Right ventricle myocardium superior (tissue), 1 donor: ENCODE data around the gene SRA1. TPM values are rescaled to one million over a fixed set of nuclear protein-coding genes. Genes with fewer than 3 reads are reported as not detected.

Source experiments
- ATAC-seq: fragments of 200-7000 bp; cut with Tn5 transposase; one replicate; pipeline ENCODE4 v1.9.1; 2020; ENCODE audit warnings: mild to moderate bottlenecking; ENCODE audit not compliant: poor library complexity
- DNase-seq: peaks from one replicate; pipeline ENCODE4 v3.0.0-alpha.2; 2020
- intact Hi-C: fragments of 100-400 bp; cut with DNase I; formaldehyde crosslinking; loops from one replicate; pipeline ENCODE4 v1.11.2; 2022
- total RNA-seq: library from RNA; stranded (reverse); fragmentation: NEBNext Ultra II Directional; extraction: Animal tissue kit (Norgen Biotek cat#: 25700); gene quantifications from one replicate; pipeline ENCODE4 v1.2.1, GENCODE V29; 2021
- donor health status: DM: no; HTN: yes; CAD: no; lungs with severe emphysema.

SRA1 gene
- total RNA-seq, 1 donor from 2014 or later, result 23.1 TPM

DNA sequence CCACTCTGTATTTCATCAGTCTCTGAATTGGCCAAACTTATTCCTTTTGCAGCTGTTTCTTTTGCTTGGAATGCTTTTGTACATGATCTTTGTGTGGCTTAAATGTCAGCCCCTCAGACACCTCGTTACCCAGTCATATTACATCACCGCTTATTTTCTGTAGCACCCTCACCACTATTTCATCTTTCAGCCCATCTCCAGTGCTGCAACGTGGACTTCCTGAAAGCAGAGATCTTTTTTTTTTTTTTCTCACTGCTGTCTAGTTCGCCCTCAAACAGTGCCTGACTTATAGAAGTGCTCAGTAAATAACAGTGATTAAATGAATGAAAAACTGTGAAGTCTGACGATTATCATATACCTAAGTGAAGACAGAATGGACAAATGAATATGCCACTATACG lies 835 bp downstream of the SRA1 start:
- intact Hi-C loops, result no loop called here
- DNase-seq (no peak), ATAC-seq (no peak)

DNA sequence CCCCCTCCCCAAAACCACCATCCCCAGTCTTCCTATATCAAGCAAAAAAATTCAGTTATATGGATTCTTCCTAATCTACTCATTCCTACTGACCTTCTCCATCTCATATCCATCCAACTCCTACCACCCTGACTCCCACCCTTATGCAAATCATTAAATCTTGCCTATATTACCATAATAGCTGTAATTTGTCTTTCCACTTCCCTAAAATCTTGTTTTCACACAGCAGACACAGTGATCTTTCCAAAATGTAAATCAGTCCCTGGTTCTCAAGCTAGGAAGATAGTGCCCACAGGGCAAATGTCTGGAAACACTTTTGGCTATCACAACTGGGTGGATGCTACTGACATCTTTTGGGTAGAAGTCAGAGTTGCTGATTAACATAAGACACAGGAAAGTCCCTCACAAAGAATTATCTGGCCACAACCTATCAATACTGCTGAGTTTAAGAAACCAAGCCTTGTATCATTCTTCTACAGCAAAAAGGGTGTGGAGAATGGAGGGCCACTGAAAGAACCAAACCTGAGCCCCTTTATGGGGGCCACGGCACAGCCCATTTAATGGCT lies 1.4 kb downstream of the SRA1 start:
- intact Hi-C loops, result no loop called here
- no peak for ATAC-seq
- no peak for DNase-seq

DNA sequence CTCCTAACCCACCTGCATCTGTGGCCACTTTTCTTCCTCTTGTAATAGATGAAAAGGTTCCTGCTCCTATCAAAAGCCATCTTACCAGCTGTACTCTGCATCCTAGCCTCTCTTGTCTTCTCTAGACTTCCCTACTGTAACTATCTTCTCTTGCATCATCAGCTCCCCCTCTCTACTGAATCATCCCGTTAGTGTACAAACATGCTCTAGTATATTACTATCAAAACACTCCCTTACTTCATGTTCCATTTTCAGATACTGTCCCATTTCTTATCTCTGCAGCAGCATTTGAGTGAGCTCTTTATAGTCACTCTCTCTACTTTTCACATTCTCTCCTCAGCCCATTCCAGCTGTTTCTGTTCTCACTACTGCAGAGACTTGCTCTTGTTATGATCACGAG lies 2.8 kb downstream of the SRA1 start:
- intact Hi-C loops, result no loop called here
- ATAC-seq (no peak), DNase-seq (no peak)

DNA sequence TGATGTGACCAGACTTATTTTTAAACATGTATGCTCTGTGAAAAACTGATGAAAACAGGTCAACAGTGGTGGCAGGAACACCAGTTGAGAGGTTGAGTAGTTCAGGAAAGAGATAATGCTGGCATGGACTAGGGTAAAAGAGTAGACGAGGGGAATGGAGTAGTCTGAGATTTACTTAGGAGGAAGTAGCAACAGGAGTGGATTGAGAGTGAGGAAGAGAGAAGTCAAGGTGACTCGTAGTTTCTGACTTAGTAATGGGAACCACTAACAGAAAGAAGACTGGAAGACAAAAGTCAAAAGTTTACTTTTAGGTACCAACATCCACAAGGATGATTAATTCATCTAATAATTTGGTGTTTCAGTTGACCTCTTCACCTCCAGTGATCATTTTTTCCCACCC lies 3.6 kb downstream of the SRA1 start:
- intact Hi-C loops, result no loop called here
- ATAC-seq (no peak), DNase-seq (no peak)

DNA sequence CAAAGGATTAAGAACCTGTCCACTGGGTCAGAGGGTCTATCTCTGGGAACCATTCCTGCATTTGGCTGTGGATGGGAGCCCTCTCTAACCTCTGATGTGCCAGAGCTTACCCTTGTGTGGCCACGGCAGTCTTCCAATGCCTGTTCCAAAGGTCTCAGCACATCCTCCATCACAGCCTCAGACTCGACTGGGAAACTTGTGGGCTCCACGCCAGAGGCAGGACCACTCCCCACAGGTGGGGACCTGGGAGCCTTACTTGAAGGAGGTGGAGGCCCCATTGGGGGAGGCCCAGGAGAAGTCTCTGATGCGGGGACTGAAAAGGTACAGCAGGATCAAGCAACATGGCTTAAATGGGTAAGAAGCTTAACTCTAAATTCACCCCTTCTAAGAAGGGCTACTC lies 5.4 kb downstream of the SRA1 start:
- ATAC-seq (no peak), DNase-seq (no peak)
- intact Hi-C loops, result no loop called here

DNA sequence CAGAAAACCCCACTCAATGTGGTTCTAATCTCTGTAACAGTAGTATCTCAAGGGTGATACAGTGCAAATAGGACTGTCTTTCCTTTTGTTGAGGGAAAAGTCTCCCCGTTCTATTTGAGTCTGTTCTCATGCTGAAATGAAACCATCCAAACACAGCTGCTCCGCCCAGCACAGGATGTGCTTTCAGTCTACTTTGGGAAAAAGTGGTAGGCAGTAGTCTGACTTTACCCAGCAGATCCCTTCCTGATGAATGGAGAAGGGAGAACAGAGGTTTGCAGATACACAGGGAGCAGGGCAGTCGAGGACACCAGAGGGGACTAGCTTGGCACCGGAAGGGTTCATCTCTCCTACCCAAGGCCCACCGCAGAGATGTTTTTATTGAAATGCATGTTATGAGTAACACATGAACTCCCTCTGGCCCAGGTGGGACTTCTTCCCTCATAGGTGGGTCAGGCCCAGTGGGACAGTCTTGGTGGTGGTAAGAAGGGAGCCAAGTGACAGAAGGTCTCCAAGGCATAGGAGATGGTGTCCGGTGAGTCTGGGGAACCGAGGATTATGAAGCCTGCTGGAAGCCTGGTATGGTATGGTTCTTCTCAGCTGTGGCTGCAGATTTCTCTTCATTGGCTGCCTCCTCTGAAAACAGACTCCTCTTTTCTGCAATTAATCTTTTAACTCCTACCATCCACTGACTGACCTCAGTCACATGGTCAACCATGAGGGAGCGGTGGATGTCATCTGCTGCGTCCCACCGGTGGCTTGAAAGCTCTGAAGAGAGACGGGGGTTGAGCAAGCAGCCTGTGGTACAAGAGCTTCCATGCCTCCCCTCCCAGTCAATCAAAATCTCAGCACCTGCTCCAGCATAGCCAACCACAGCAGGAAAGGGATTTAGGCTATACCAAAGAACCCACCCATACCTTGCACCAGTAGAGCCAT lies 6.9 kb downstream of the SRA1 start:
- intact Hi-C loops, result no loop called here
- no peak for ATAC-seq
- no peak for DNase-seq

DNA sequence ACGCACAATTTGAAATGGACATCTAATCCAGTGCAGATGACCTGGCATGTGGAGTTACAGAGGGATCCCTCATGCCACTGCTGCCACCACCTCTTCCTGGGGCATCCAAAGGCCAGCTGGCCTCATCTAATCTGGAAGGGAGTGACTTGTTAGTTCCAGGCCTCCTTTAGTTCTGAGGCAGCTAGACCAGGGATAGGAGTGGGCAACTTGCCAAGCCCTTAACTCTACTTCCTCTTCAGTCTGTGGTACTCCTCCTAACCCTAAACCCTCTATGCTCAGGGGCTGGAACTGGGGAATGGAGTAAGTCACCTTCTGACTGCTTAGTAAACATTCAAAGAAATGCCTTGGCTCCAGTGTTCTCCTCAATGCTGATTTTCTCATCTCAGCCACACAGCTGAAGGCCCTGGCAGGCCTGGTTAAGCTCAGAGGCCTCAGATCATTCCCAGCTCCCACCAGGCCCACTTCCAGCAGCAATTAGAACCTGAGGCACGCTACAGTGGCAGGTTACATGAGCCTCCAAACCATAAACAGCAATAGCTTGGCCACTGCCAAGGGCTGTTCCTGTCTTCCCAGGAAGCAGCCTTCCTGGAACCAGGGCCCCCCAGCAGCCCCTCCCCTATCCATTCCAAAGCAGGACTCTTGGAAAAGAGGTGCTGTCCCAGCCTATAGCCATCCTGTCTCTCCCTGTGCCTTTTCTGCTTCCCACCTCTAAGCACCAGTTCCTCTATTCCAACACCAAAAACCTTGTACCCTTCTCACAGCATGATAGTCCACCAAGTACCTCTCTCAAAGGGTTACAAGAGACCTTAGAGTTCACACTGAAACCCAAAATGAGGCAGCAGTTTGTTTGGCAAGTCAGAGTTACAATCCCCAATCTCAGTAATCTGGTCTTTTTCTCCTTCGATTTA lies 7.8 kb downstream of the SRA1 start:
- intact Hi-C loops, result loop anchor here (5.0 kb wide), 1 partner anchor 98 kb away; the partner anchor contains the start of genes IK and NDUFA2
- ATAC-seq (peak; percentile 7), DNase-seq (peak; percentile 49)

DNA sequence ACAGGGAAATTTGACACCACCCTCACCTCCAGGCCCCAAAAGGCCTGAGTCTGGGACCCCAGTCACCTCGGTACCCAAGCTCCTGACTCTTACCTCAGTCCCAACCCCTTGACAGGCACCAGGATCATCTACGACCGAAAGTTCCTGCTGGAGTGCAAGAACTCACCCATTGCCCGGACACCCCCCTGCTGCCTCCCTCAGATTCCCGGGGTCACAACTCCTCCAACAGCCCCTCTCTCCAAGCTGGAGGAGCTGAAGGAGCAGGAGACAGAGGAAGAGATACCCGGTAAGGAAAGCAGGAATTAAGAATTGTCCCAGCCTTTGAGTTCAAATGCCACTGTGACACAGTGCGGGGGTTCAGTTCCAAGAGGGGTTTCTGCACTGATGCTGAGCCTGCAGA lies 8.5 kb downstream of the SRA1 start:
- ATAC-seq (no peak), DNase-seq (no peak)
- intact Hi-C loops, result loop anchor here (5.0 kb wide), 1 partner anchor 99 kb away; the partner anchor contains the start of genes IK and NDUFA2

DNA sequence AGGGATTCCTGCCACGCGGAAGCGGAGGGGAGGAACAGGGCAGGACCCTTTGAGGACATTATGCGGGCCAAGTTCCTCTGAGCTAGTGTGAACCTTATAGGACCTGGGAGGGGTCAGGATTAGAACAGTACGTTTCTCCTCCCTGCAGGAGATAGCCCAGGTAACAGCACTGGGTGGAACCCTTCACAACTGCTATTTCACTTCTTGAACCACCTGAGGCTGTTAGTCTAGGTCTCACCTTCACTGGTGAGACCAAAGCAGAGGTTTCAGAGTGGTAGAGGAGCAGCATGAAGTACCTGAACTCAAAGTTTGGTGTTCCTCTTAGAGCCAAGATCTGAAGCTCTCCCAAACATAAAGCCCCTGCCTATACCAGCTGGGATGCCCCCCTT lies 9.0 kb downstream of the SRA1 start:
- intact Hi-C loops, result loop anchor here (5.0 kb wide), 1 partner anchor 99 kb away; the partner anchor contains the start of genes IK and NDUFA2
- ATAC-seq, result no peak
- DNase-seq, result no peak

DNA sequence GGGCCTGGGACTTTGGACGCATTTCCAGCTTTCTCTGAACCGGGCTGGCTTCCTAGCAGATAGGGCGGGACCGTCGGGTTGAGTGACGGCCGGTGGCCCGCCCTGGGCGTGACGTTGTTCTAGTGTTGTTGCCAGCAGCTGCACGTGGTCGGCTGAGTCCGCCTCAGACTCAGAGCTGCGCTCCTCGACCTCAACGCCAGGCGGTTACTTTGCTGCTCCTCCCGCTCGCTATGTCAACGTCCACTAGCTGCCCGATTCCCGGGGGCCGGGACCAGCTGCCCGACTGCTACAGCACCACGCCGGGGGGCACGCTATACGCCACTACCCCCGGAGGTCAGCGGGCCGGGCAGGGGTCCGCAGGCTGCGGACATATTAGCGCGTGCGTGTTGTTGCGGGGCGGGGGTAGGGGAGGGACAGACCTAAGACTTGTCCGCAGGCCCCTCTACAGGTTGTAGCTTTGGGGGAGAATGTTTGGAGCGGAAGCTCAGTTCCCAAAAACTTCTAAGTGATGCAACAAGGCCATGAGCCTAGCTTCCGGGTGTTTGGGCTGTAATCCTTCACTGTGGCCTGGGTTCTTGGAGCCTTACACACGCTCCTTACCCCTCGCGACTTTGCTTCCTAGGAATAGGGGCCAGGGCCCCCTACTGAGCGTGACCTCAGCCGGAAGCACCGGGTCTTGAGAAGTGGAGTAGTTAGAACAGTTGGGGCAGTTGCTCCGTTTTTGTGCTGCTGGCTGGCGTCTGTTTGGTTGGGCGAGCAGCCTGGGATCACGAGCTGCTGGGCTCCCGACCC lies 9.6 kb downstream of the SRA1 start, which contains the start of gene EIF4EBP3:
Gene EIF4EBP3, plus strand, starts transcription at position 155 of the 792 bp plus-strand sequence. Its CDS starts 76 bp downstream, at position 231.
- DNase-seq (peak; percentile 99), ATAC-seq (peak; percentile 97)
- intact Hi-C loops, result loop anchor here (5.0 kb wide), 1 partner anchor 100 kb away; the partner anchor contains the start of genes IK and NDUFA2

DNA sequence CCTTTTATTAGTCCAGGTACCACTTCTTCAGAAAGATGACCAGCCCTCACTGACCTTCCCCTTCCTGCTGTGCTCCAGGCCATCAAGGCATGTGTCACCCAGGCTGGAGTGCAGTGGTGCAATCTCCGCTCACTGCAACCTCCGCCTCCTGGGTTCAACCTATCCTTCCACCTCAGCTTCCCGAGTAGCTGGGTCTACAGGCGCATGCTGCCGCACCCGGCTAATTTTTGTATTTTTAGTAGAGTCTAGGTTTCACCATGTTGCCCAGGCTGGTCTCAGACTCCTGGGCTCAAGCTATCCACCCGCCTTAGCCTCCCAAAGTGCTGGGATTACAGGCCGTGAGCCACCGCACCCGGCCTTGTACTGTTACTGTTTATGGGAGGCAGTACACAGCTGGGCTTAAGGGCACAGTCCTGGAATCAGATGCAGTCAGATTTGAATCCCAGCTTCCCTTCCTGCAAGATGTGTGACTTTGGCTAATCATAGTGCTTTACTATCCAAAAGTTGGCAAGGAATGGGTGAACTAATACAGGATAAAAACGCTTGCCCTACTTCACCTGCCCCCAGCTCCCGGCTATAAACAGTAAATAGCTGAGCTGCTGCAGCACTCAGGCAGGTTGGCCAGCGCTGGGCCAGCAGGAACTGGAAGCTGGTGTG lies 10.3 kb downstream of the SRA1 start:
- peak; percentile 1 for ATAC-seq

DNA sequence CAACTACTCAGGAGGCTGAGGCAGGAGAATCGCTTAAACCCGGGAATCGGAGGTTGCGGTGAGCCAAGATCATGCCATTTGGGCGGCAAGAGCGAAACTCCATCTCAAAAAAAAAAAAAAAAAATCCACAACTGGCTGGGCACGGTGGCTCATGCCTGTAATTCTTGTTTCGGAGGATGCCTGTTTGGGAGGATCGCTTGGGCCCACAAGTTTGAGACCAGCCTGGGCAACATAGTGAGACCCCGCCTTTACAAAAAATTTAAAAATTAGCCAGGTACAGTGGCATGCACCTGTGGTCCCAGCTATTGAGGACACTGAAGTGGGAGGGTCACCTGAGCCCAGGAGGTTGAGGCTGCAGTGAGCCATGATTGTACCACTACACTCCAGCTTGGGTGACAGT lies 11.7 kb downstream of the SRA1 start:
- ATAC-seq (no peak), DNase-seq (no peak)
- intact Hi-C loops, result loop anchor here (5.0 kb wide), 1 partner anchor 102 kb away; the partner anchor contains the start of genes IK and NDUFA2

More for the DNA sequence above, 10.3 kb downstream of the SRA1 start:
- intact Hi-C loops, result loop anchor here (5.0 kb wide), 1 partner anchor 100 kb away; the partner anchor contains the start of genes IK and NDUFA2
- no peak for DNase-seq

DNA sequence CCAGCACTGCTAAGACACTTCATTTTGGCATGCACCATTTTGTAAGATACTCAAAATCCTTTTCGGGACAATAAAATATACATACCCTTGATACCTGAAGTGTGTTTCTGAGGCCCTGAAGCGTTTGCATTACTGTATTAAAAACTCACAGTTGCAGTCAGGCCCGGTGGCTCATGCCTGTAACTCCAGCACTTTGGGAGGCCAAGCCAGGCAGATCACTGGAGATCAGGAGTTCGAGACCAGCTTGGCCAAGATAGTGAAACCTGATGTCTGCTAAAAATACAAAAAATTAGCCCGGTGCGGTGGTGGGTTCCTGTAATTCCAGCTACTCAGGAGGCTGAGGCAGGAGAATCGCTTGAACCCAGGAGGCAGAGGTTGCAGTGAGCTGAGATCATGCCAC lies 12.3 kb downstream of the SRA1 start:
- intact Hi-C loops, result loop anchor here (5.0 kb wide), 1 partner anchor 102 kb away; the partner anchor contains the start of genes IK and NDUFA2
- DNase-seq (no peak), ATAC-seq (no peak)

DNA sequence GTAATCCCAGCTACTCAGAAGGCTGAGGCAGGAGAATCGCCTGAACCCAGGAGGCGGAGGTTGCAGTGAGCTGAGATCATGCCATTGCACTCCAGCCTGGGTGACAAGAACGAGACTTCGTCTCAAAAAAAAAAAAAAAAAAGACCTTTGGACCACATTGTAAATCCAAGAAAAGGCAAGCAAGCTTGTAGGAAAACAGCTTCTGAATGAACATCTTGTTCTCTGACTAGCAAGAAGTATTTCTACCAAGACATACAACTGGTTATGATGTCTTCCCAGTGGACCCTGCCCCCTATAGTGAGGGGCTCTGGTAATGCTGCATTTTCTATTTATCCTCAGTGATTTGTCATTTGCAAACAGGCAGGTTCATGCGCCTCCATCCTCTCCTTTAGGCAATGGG lies 14.3 kb downstream of the SRA1 start:
- intact Hi-C loops, result no loop called here
- ATAC-seq (no peak), DNase-seq (no peak)

DNA sequence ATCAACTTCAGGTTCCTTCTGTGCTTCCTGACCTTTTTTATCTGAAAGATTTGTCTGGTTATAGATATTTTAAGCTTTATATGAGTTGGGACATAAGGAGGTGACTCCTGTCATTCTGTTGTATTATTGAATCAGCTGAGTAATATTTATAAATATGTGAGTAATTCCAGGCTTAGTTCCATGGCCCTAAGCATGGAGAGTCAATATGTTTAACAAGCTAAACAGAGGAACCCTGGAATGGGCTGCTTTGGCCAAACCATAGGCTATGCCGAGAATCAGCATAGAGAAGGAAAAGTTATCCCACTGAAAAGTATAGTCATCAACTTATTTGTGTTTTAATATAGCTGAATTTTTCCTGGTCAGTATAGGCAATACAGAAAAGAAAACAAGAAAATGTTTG lies 17.0 kb downstream of the SRA1 start:
- DNase-seq, result no peak
- intact Hi-C loops, result no loop called here
- no peak for ATAC-seq

DNA sequence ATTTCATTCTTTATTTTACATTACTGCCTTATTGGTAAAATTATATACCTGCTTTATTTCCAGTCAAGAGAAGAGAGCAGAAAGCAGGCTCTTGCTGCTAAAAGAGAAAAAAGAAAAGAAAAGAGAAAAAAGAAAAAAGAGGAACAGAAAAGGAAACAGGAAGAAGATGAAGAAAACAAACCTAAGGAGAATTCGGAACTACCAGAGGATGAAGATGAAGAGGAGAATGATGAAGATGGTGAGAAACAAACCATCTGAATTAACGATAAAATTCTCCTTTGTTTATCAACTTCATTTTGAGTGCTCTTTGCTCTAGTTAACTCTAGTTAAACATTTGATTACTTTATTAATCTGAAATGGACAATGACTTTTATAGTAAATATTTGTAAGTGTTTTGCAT lies 33.3 kb downstream of the SRA1 start:
- no peak for DNase-seq
- ATAC-seq, result no peak
- intact Hi-C loops, result no loop called here

DNA sequence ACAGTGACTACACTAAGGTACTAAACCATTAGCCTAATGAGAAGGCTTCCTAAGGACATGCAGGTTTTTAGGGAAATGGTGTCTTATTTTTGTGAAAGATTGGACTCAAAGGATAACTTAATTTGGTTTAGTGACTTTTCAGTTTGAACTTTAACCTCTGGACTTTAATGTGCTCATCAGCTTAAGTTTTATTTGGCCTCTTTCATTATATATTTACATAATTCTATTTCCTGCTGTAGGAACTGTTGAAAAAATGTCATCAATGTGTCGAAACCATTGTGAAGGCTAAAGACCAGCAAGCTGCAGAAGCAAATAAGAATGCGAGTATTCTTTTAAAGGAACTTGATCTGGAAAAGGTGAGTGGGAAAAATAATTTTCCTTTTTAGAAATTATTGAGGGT lies 44.1 kb downstream of the SRA1 start:
- DNase-seq (no peak), ATAC-seq (no peak)
- intact Hi-C loops, result no loop called here
